SK-N-SH treated with all-trans-retinoic acid at 6 μM for 48 hours (cell line): ENCODE data around the gene ESPNL.

Experiments used
- OSR1 ChIP-seq: fragments of 250-450 bp; sonication (Bioruptor Pico); IDR thresholded peaks from 2 replicates; pipeline ENCODE4 v1.8.0; 2022; ENCODE audit warnings: moderate library complexity, mild to moderate bottlenecking, inconsistent platforms
- RARB ChIP-seq: fragments of 250-450 bp; sonication (Bioruptor Pico); IDR thresholded peaks from 2 replicates; pipeline ENCODE4 v1.8.0; 2021; ENCODE audit warnings: mild to moderate bottlenecking, moderate library complexity
- ZC3H10 ChIP-seq: fragments of 250-450 bp; sonication (Bioruptor Pico); IDR thresholded peaks from 2 replicates; pipeline ENCODE4 v1.5.1; 2021; ENCODE audit warnings: mild to moderate bottlenecking, moderate library complexity
- ZFP3 ChIP-seq: fragments of 250-450 bp; sonication (Bioruptor Pico); IDR thresholded peaks from 2 replicates; pipeline ENCODE4 v1.5.0; 2020; ENCODE audit warnings: mild to moderate bottlenecking, moderate library complexity
- ZFP30 ChIP-seq: fragments of 450-650 bp; formaldehyde crosslinking; IDR thresholded peaks from 2 replicates; pipeline ENCODE4 v1.5.0; 2022; ENCODE audit warnings: mild to moderate bottlenecking, moderate library complexity
- TF ChIP-seq, protein P1 (sequence below): fragments of 250-450 bp; sonication (Bioruptor Pico); IDR thresholded peaks from 2 replicates; pipeline ENCODE4 v1.8.0; 2021; ENCODE audit warnings: low read depth, mild to moderate bottlenecking, moderate library complexity, borderline replicate concordance

DNA sequence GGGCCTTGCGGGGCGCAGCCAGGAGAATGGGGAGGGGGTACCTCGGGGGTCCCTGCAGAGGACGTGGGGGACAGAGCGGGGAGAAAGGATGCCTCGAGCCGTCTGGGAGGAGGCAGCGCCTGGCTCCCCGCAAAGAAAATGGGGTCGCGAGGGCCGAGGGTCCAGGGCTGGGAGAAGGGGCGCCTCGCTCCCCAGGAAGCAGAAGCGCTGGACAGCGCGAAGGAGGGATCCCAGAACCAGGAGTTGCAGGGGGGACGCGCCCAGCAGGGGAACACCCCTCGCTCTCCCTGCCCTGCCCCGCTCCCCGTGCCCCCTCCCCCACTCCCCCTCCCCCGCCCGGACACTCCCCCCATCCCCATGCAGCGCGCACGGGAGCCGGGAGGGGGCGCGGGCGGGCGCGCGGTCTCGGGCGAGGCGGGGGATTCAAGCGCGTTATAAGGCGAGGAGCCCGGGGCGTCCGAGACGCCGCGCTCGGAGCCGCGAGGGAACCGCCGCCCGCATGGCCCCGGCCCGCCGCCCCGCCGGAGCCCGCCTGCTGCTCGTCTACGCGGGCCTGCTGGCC is 58.5 kb downstream of the ESPNL start, which contains the start of gene ERFE:
- TF ChIP-seq OSR1 (no peak), ZFP3 (CRISPR knock-in tag) (no peak), RARB (no peak), ZFP30 (CRISPR knock-in tag) (no peak), ZC3H10 (CRISPR knock-in tag) (no peak)
- TF ChIP-seq, protein P1, sequence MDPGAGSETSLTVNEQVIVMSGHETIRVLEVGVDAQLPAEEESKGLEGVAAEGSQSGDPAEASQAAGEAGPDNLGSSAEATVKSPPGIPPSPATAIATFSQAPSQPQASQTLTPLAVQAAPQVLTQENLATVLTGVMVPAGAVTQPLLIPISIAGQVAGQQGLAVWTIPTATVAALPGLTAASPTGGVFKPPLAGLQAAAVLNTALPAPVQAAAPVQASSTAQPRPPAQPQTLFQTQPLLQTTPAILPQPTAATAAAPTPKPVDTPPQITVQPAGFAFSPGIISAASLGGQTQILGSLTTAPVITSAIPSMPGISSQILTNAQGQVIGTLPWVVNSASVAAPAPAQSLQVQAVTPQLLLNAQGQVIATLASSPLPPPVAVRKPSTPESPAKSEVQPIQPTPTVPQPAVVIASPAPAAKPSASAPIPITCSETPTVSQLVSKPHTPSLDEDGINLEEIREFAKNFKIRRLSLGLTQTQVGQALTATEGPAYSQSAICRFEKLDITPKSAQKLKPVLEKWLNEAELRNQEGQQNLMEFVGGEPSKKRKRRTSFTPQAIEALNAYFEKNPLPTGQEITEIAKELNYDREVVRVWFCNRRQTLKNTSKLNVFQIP (CRISPR knock-in tag), result no peak
